HCT116 (cell line): ENCODE measurements around the gene HPCAL1.

Experiments
- RAD21 ChIP-seq: IDR thresholded peaks from 2 replicates; pipeline ENCODE4 v1.6.1; 2012; ENCODE audit warnings: low read depth, mild to moderate bottlenecking
- ZNF274 ChIP-seq: fragments of 200-500 bp; sonication (Bioruptor generic); IDR thresholded peaks from 2 replicates; pipeline ENCODE4 v1.6.1; 2014; ENCODE audit warnings: mild to moderate bottlenecking, low read depth, low read length, inconsistent platforms

DNA sequence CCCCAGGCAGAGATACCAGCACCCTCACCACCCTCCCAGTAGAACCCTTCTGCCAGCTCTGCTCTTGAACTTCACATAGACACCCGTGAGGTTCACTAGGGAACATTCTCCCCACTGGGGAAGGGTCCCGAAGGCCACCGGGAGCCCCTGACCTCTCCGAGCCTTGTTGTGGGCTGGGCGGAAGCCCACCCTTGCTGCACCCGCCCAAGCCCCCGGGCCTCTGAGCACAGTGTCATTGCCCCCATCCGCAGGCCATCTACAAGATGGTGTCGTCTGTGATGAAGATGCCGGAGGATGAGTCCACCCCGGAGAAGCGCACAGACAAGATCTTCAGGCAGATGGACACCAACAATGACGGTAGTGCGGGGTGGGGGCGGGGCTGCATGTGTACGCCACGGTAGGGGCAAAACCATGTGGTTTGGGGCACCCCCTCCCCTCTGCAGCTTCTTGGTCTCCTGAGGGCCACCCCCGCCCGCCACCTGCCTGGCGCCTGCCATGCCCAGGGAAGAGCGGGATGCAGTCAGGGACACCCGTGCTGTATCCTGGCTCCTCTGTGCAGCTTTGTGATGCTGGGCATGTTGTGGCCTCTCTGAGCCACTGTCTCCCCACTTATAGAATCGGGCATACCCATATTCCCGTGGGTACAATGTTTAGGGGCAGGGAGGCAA is 120.2 kb downstream of the HPCAL1 start:
- no peak for TF ChIP-seq ZNF274
- no peak for TF ChIP-seq RAD21
